GM18517 (cell line): ENCODE results near the gene STAT4.

ENCODE experiments used
- ATAC-seq: cut with Tn5 transposase; IDR thresholded peaks from one replicate; pipeline ENCODE4 v1.9.1; 2021; ENCODE audit warnings: mild to moderate bottlenecking, moderate library complexity; ENCODE audit not compliant: unreplicated experiment

Gene STAT4, protein sequence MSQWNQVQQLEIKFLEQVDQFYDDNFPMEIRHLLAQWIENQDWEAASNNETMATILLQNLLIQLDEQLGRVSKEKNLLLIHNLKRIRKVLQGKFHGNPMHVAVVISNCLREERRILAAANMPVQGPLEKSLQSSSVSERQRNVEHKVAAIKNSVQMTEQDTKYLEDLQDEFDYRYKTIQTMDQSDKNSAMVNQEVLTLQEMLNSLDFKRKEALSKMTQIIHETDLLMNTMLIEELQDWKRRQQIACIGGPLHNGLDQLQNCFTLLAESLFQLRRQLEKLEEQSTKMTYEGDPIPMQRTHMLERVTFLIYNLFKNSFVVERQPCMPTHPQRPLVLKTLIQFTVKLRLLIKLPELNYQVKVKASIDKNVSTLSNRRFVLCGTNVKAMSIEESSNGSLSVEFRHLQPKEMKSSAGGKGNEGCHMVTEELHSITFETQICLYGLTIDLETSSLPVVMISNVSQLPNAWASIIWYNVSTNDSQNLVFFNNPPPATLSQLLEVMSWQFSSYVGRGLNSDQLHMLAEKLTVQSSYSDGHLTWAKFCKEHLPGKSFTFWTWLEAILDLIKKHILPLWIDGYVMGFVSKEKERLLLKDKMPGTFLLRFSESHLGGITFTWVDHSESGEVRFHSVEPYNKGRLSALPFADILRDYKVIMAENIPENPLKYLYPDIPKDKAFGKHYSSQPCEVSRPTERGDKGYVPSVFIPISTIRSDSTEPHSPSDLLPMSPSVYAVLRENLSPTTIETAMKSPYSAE

DNA sequence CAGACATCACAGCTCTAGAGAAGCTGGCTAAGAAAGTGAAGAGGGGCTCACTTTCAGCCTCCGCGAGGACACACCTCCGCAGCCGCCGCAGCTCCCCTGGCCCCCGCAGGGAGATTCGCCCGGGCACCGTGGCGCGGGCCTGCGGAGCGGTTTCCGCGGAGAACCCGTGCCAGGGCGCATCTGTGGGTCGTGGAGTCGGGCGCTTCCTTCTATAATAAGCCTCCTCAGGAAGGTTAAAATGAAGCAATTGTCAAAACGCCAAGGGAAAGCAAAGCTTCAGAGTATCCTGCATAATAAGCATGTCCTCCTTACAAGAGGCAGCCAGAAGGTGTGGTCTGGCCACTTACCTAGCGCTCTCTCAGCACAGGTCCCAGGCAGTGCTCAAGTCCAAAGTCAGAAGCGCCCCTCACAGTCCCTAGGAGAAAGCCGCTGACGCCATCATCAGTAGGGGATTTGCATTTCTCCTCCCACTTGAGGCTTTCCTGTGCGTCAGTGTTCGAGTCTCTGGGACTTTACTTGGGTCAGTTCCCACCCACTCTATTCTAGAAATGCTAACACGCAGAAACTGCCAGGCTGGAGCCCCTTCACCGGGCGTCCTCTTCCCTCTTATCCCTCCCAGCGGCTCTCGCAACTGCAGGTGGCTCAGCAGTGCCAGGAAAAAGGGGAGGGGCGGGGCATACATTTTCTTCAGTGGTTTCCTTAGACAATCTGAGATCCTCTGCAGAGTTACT, at the start of gene STAT4:
Gene STAT4, minus strand, starts transcription at position 395 of the 731 bp plus-strand sequence. CDS start 2,791 bp downstream, outside the sequence.
- peak; percentile 89 for ATAC-seq

DNA sequence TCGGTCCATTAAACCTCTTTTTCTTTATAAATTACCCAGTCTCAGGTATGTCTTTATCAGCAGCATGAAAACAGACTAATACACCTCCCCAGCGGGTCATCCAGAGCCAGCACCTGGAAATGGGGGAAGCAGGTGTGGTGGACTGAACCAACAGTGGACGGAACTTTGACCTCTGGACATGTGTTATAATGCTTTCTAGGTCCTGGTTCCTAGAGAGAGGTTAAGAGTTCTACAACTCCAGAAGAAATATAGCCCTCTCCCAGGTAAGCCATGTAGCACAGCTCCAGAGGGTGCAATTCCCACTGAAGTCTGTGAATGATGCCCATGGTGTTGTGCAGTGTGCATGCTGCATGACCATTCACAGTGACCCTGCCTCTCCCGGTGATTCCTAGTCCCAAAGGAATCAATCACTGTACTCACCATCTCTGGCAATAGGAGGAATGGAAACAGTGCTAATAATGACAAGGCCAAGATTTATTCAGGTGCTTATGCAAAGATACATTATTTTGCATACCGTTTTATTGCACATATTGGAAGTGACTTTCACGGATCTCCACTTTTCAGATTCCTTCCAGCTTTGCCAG, 49.2 kb upstream of the STAT4 start:
- no peak for ATAC-seq

DNA sequence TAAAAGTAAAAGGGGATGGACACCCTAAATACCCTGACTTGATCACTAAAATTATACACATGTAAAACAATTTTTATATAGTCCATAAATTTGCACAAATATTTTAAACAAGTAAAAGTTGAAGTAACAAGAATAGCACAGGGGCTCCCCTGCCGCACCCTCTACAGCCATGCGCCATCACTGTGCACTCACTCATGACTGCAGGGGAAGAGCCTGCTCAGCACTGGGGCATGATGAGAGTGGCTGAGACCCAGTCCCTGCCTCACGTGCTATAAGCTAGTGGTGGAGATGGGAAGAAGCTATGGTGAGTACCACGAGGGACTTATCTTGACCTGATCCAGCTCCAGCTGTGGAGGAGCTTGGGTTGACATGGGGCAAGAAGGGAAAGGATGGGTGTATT, 47.5 kb upstream of the STAT4 start:
- ATAC-seq: no peak

DNA sequence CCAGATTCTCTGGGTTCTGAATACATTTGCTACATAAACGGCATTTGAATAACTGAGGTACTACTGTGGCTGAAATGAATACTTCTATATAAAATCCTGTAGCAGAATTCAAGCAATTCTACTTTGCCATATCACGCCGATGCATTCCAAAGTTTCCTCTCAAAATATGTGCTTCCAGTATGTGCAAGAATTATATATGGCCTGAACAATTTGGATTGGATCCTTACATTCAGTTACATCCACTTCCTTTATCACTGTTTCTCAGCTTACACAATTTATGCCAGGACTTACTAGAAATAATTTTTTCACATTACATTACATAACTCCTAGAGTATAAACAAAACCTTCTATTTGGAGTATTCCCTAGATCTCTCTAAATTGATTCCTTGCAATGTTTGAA, 46.3 kb upstream of the STAT4 start:
- no peak for ATAC-seq

DNA sequence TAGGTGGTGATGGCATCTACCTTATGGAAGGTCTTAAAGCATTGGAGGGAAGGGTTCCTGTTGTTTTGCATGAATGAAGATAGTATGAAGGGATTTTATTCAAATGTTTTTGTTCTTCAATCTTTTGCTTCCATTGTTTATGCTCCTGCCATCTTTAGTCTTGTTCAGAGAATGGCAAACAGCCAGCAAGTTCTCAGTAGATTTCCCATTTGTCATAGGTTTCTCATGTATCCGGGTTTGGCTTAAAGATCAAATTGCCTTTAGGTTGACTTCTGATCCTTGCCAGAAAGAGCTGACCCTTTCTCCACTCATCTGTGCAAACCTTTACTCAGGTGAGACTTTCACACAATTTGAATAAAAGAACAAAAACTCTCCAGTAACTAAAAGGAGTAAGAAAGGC, 44.2 kb upstream of the STAT4 start:
- no peak for ATAC-seq

DNA sequence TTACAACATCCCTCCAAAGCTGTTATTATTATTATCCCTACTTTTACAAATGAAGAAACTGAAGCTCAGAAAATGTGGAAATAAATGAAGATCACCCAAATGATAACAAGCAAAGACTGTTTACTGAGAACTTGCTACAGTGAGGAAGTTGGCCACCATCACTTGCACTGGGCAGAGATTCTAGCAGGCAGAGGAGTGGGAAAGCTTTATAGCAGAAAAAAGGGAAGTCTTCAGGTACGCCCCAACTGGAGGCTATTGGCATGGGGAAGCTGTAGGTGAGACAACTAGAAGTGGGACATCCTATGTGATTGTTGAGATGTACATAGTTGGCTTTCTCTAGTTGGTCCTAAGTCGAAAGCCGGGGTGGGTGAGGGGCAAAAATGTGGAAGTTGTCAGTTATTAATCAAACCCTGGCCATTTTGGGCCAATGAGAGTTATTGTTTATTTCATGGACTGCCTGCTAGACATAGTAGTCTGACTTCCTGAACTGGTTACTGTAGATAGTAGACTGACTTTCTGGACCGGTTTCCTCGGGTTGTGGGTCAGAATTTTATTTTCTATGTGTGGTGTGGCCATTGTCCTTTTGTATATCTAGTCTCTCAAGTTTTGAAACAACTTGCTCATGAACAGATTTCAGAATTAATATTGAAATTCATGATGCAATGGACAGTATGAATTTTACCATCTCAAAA, 40.2 kb upstream of the STAT4 start:
- ATAC-seq: no peak

DNA sequence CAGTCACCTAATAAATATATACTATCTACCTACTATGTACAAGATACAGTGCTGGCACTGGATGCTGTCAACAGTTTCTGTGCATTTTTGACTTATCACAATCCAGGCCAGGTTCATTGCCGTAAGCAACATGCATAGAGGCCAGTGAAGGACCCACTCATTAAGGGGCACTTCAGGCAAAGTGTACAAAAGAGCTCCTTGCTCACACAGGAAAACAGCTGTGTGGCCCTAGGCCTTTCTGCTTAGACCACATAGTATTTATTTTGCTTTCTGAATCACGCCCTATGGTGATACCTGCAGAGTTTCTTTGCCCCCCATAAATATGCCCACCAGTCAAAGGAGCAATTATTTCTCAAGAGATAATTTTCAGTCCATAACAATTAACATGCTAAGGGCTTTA, 39.6 kb upstream of the STAT4 start:
- no peak for ATAC-seq

DNA sequence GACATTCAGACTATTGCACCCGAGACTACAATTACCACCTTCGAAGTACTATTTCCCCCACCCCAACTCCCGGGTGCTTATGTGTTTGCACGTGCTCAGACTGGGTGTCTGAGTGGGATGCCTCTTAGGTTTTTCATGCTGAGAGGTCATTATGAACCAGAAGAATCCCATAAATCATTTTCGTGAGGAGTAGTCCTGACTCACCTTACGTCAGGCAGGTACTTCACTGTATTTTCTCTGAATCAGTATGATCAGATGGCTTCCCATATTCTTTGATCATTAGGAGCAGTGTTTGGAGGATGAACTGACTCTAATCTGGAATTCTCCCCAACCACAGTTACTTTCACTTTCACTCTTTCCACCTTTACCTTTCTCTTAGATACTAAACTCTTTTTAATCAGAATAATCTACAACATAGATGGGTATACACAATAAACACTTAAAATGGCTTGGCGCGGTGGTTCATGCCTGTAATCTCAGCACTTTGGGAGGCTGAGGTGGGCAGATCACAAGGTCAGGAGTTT, 38.4 kb upstream of the STAT4 start:
- no peak for ATAC-seq

DNA sequence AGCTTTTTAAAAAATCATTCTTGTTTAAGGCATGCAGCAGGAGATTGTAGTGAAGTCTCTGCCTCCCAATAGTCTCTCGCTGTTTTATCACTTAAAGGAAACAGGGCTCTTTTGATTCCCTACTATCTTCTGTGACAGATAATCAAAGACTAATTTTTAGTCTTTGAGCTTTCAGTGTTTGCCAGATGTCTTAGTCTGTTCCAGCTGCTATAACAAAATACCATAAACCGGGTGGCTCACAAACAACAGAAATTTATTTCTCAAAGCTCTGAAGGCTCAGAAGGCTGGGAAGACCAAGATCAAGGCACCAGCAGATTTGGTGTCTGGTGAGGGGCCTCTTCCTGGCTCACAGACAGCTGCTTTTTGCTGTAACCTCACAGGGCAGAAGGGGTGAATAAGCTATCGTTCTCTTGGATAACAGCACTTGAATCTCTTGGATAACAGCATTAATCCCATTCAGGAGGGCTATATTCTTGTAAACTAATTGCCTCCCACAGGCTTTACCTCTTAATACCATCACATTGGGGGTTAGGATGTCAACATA, 37.8 kb upstream of the STAT4 start:
- ATAC-seq: no peak

DNA sequence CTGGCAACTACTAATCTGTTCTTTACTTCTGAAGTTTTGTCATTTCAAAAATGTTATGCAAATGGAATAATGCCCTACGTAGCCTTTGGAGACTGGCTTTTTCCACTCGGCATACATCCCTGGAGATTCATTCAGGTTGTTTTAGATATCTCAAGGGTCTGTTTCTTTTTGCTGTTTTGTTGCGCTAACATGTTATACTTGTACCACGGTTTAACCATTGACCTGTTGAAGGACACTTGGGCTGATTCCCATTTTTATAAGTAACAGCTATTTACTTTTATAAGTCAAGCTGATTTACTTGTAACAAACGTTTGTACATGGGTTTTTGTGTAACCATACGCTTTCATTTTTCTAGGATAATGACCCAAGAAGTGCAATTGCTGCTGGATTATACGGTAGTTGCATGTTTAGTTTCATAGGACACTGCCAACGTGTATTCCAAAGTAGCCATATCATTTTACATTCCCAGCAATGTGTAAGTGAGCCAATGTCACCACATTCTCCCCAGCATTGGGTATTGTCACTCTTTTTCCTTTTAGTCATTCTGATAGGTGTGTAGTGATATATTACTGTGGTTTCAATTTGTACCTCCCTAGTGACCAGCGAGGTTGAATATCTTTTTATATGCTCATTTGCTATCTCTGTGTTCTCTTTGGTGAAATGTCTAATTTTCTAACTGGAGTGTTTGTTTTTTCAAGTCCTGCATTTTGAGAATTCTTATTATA, 36.5 kb upstream of the STAT4 start:
- ATAC-seq: no peak

DNA sequence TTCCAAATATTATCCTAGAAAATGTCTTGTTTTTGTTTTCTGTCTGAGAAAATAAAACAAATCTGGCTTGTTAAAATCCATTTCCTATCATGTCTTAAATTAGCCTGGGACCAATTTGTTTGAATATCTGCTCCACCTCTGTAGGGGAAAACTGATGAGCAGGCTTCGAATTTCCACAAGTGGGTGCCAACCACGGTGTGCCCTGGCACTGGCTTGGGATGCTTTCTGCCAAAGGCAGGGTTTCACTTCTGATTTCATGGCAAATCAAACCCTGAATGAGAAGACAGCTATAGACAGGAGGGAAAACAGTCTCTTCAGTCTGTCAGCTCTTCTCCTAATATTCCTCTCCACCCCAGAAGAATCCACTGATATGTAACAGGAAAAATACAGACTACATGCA, 33.7 kb upstream of the STAT4 start:
- no peak for ATAC-seq

DNA sequence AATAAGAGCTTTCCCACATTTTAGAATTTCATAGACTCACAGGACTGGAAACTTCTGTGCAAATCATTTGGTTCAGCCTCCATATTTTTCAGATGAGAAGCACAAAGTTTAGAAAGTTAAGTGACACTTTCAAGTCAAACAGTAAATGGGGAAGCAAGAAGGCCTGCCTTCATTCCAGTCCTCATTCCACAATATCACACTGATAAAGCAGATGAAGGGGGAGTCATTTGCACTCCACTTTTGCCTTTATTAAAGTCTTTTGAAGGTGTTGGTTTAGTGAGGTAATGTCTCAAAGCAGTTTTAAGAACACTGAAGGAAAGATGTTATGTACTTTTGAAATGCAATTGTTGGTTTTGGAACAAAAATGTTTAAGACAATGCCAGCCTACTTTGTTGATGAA, 32.7 kb upstream of the STAT4 start:
- ATAC-seq: no peak

DNA sequence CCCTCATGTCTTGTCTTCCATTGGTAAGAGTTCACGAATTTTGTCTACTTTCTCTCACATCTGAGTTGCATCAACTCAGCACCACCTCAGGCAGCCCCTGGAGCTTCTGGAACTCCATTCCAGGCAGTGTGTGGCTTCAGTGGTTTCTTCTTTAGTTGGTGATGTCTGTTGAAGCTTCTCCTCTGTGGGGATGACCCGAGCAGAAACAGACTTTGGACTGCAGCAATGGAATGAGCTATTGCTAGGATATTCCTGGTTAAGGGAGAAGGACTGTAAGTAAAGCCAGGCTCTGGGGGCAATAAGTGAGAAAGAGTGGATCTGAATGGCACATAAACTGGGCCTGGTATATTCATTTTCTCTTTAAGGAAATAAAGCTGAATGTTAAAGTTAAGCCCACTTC, 32.3 kb upstream of the STAT4 start:
- ATAC-seq: no peak

DNA sequence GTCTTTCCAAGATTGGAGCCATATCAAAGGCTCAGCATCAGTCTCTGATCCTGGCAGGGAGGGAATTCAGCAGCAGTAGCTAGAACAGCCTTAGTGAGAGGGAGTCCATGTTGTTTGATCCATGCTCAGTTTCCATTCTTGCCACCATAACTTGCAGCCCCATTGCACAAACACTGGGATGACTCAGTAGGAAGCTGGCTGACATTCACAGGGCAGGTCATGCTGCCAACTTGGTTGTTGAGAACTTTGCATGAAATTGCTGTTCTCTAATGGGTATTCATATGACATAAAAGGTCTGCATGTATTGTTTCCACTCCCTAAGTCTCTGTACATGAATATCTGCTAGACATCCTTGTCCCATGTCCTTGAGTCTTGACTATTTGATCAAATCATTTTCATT, 29.9 kb upstream of the STAT4 start:
- no peak for ATAC-seq

DNA sequence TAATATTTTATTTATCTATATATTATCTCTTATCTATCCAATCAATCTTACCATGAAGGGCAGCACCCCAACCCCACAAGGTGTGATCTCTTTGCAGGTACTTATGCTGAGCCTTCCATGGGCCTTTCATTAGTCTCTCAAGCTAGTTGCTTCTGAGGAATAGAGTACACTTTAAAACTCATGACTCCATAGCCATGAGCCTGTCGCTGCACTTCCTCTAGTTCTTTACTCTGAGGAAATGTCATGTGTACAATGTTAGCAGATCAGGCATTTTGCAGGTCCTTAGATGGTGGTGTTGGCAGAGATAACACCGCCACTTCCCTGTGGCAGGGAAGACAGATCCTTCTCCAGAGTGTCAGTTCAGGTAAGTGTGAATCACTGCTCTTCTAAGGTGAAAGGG, 29.5 kb upstream of the STAT4 start:
- ATAC-seq: no peak

DNA sequence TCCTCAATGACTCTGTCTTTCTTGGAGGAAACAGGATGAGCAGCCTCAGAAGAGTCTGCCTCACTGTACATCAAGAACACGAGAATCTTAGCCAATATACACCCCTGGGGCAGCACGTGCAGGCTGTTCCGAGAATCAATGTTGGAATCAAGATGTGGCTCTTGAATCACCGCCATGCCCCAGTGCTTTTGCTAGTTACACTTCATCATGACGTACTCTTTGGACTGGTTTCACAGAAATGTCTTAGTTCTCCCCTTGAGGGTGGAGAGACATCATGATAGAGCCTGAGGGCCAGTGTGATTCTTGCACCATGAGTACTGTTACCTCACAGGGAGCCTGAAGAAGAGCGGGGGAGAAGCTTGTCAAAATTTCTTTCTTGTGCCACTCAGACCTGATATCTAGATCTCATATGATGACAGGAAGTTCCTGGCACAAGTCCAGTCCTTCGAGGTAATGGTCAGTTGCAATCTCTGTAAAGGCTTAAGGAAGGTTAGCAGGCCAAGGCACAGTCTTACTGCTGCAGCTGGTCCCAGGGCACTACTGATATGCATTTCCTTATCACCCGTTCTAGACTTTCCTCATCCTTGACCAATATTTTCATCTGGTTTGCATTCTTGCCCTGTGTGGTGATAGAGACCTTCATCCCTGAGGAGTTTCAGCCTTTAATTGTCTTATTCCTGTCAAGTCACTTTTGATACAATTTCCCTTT, 28.2 kb upstream of the STAT4 start:
- no peak for ATAC-seq

DNA sequence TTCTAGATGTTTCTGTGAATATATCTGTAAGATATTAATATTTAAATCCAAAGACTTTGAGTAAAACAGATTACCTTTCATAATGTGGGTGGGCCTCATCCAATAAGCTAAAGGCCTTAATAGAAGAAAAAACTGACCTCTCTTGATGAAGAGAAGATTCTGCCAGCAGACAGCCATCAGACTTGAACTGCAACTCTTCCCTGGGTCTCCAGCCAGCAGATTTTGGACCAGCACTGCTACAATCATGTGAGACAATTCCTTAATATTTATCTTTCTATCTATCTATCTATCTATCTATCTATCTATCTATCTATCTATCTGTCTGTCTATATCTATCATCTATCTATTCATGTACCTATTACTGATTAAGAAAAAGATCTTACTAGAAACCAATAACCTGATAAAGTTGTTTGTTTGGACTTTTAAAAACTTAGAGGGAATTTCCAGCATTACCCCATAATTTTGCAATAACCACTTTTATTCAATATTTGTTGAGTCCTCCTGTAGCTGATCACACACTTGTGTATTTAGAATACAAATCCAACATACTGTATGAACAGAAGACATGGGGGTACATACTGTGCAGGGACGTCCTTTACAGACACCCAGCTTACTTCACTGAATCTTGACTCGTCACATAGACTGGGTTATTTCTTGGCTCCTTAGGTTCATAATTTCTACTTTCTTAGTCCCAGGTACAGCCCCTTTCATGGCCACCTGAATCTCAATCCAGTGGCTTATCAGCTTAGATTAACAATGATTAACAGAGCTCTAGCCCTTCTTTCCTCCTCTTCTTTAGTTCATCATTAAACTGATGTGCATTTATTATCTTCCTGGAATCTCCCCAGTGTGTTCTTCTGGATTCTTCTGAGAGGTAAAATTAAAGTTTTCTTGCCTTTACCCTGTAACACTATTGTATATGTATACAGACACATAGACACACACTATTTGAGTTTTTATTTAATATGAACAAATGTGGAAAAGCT, 27.2 kb upstream of the STAT4 start:
- ATAC-seq: no peak
